AG04450 (cell line): Measurements from ENCODE around the gene NELFB. TPM values are rescaled to one million over a fixed set of nuclear protein-coding genes. Genes with fewer than 3 reads are reported as not detected.

ENCODE experiments used
- CTCF ChIA-PET: fragments of 300-600, 350-600 bp; formaldehyde crosslinking; extraction: SDS; loops from one replicate; lab custom pipeline; 2022; ENCODE audit warnings: antibody characterized with exemption, inconsistent platforms; lab: Charles Lee
- POLR2A ChIA-PET: fragments of 350-600 bp; formaldehyde crosslinking; extraction: SDS; loops from one replicate; lab custom pipeline; 2021; ENCODE audit warnings: antibody characterized with exemption, inconsistent platforms; lab: Yijun Ruan, JAX
- DNase-seq: peaks from one replicate; pipeline ENCODE4 v3.0.0-alpha.2; 2011; ENCODE audit warnings: low read depth, low spot score
- H3K27ac ChIP-seq: one replicate; pipeline ENCODE4 v1.5.1; 2012; ENCODE audit warnings: low read depth, low read length, control low read depth
- H3K27me3 ChIP-seq: one replicate; pipeline ENCODE4 v1.6.0; 2012; ENCODE audit warnings: low read length; ENCODE audit not compliant: control insufficient read depth, insufficient read depth
- H3K4me3 ChIP-seq: 2 replicates; pipeline ENCODE4 v1.5.1; 2011; ENCODE audit warnings: mild to moderate bottlenecking, low read depth, low read length, control low read depth
- H3K9me3 ChIP-seq: 2 replicates; pipeline ENCODE4 v1.5.1; 2012; ENCODE audit warnings: low read length; ENCODE audit not compliant: control insufficient read depth, insufficient read depth
- polyA plus RNA-seq: library from polyadenylated mRNA; depleted of rRNA; stranded (reverse); fragments of >200 nt; gene quantifications from 2 replicates; pipeline ENCODE4 v1.2.3, GENCODE V29; 2011
- TF ChIP-seq, protein P1 (sequence below): IDR thresholded peaks from 2 replicates; pipeline ENCODE4 v1.5.1; 2011; ENCODE audit warnings: low read depth, low read length, control low read depth, inconsistent platforms

Gene NELFB
- polyA plus RNA-seq, 1 experiment: 27.1 TPM

DNA sequence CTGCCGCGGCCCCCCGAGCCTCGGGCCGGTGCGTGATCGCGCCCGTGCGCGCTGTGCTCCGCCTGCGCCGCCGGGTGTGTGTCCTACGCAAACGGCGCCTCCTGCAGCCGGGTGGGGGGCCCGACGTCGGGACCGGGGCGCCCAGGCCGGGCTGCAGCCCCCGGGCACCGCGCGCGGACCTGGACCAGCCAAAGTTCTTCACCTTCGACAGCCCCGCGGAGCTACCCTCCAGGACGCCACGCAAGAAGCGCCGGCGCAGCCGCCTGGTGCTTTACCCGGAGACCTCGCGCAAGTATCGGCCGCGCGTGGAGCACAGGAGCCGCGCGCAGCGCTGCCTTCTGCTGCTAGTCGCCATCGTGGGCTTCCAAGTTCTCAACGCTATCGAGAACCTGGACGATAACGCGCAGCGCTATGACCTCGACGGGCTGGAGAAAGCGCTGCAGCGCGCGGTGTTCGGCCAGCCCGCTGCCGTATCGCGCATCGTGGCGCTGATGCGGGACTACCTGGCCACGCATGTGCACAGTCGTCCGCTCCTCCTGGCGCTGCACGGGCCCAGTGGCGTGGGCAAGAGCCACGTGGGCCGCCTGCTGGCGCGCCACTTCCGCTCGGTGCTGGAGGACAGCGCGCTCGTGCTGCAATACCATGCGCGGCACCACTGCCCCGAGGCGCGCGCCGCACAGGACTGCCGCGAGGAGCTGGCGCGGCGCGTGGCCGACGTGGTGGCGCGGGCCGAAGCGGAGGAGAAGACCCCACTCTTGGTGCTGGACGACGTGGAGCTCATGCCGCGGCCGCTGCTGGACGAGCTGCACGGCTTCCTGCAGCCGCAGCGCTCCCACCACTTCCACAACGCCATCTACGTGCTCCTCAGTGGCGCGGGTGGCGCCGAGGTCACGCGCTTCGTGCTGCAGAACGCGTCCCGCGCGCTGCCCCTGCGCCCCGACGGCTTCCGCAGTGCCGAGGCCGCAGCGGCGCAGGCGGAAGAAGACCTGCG lies 23.9 kb downstream of the NELFB start:
- Histone ChIP-seq H3K27me3 (no peaks in the 10 kb centered on the region), H3K4me3 (peak overlapping the region; percentile 77), H3K27ac (no peak overlapping the region), H3K9me3 (peaks cover 5% of the 10 kb centered on the region; the same call in 1 of the 2 replicates)
- TF ChIP-seq, protein P1, sequence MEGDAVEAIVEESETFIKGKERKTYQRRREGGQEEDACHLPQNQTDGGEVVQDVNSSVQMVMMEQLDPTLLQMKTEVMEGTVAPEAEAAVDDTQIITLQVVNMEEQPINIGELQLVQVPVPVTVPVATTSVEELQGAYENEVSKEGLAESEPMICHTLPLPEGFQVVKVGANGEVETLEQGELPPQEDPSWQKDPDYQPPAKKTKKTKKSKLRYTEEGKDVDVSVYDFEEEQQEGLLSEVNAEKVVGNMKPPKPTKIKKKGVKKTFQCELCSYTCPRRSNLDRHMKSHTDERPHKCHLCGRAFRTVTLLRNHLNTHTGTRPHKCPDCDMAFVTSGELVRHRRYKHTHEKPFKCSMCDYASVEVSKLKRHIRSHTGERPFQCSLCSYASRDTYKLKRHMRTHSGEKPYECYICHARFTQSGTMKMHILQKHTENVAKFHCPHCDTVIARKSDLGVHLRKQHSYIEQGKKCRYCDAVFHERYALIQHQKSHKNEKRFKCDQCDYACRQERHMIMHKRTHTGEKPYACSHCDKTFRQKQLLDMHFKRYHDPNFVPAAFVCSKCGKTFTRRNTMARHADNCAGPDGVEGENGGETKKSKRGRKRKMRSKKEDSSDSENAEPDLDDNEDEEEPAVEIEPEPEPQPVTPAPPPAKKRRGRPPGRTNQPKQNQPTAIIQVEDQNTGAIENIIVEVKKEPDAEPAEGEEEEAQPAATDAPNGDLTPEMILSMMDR: no peak
- no peak for DNase-seq
- ChIA-PET POLR2A (interaction anchor here (0.7 kb wide), 1 partner anchor 272 kb away, joined by 3 read pairs; no protein-coding TSS in a partner anchor), CTCF (no interaction called here)

DNA sequence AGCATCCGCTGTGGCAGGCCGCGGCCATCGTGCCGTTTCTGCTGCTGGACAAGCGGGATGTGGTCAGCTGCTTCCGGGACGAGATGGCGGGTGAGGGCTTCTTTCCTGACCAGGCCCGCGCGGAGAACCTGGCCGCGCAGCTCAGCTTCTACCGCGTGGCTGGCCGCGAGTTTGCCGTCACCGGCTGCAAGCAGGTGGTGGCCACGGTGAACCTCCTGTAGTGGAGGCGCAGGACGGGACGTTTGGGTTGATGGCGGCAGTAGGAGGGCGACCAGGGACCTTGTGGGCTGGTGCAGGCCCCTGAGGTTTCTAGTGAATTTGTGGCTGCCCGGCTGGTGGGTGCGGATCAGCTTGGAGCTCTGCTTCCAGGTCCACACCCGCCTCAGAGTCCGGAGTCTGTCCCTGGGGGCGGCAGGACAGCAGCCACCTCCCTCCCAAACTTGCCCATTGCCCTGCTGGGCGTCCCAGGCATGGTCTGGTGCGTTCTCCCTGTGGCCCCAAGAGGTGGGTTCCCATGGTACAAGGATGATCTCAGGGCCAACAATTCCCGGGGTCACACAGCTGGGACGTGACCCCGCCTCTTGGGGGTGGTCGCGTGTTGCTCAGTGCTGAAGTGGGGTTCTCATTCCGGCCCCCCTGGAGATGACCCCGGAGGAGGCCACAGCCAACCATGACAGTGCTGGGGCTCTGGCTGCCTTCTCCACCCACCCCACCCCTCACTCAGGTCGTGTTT lies 24.8 kb downstream of the NELFB start:
- TF ChIP-seq, protein P1: no peak
- CTCF ChIA-PET: no interaction called here
- POLR2A ChIA-PET: interaction anchor here (0.7 kb wide), 1 partner anchor 271 kb away, joined by 3 read pairs; no protein-coding TSS in a partner anchor
- H3K4me3 ChIP-seq: no peak overlapping the region
- H3K27me3 ChIP-seq: no peaks in the 10 kb centered on the region
- no peak for DNase-seq
- peaks cover 5% of the 10 kb centered on the region; the same call in 1 of the 2 replicates for H3K9me3 ChIP-seq
- H3K27ac ChIP-seq: no peak overlapping the region

DNA sequence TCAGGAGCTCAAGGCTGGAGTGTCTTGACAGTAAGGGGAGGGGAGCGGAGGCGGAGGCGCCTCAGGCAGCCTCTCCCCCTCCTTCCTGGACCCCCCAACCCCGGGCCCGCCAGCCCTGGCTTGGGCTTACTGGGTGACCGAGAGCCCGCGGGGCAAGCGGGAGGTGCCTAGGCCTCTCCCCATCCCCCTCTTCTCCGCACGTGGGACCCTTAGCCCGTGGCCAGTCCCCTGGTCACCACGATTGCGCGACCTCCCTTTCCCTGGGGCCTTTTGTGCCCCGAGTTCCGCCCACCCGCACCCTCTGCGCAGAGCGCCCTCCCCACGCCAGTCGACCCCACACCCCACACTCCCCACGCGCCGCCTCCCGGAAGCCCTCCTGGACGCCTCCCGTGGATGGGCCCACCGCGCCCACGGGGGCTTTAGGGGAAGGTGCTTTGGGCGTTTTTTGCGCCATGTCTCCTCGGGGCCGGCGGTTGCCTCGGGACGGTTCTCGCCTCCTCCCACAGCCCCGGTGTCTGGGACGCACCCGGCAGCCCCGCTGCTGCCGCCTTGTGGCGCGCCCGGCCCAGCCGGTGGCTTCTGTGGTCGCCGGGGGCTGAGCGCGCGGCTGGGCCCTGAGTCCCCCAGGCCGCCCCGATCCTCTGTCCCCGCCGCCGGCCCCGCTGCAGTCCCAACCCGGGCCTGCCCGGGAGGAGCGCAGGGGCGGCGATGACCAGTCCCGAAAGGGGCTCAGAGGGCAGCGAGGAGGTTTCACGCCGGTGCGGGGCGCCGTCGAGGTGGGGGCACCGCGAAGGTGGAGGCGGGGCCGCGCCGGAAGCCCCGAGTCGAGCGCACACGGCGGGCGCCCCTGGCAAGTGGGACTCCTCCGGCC lies 25.6 kb downstream of the NELFB start:
- H3K4me3 ChIP-seq: no peak overlapping the region

DNA sequence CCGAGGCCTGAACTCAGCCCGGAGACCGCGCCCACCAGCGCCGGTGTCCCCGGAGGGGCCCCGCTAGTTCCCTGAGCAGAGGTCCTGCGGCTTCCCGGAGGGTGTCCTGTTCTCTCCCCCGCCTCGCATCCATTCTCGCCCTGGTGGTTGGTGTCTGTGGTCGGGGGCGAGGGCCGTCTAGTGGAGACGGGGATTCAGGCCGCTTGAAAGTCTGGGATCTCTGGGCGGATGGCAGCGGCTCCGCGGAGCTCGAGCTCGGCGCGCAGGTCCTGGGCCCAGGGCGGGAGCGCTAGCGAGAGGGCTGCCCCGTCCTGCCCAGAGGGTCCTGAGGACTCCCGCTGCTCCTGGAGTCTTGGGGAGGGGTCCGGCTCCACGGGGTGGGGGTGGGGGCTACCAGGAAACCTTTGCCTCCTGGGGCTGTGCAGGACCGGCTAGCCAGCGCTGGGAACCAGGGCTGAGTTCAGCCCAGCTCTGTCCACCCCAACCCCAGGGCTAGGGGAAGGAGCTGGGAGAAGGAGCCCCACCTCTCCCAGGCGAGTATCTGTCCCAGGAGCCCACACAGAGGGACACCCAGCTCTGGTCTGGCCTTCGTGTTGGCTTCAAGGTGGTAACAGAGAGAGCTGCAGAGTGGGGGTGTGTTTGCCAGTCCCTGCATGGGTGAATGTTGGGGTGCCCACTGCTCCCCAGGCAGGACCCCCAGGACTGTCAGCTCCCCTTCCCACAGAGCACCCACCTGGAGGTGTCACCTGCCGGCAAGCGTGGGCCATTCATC lies 26.4 kb downstream of the NELFB start:
- H3K4me3 ChIP-seq: no peak overlapping the region
- TF ChIP-seq, protein P1: no peak
- no peak for DNase-seq
- H3K27me3 ChIP-seq: no peaks in the 10 kb centered on the region
- no peak overlapping the region for H3K27ac ChIP-seq
- peaks cover 5% of the 10 kb centered on the region; the same call in 1 of the 2 replicates for H3K9me3 ChIP-seq
- POLR2A ChIA-PET: no interaction called here
- CTCF ChIA-PET: no interaction called here

More for the DNA sequence above, 25.6 kb downstream of the NELFB start:
- Histone ChIP-seq H3K9me3 (peaks cover 5% of the 10 kb centered on the region; the same call in 1 of the 2 replicates), H3K27ac (no peak overlapping the region), H3K27me3 (no peaks in the 10 kb centered on the region)
- ChIA-PET POLR2A (no interaction called here), CTCF (no interaction called here)
- TF ChIP-seq, protein P1: peak; percentile 16; the same call in 1 of the 2 replicates
- no peak for DNase-seq
